Measurements from ENCODE around the gene BSND.
"Not testable (repeated sequence)": the region's sequence is repeated elsewhere in the genome, so short reads cannot be mapped to it uniquely, and the experiment has no call there.

GRCh38 chr1:54963829-54964228 lies 34.9 kb upstream of the BSND start:
- TF ChIP-seq FOXK2 (conservative IDR thresholded peaks at IDR 0.05 in 1 of 2, IDR thresholded peaks at IDR 0.05 in 1 of 2; ENCODE audit: low read depth in 2 of 2); NONO (IDR thresholded peaks at IDR 0.05; ENCODE audit: low read depth in 2 of 2, low read length in 1 of 2): not testable (repeated sequence)
